UCSD-AML1 (cell line): Measurements from ENCODE around the gene TARDBP.
"Not testable (repeated sequence)": the region's sequence is repeated elsewhere in the genome, so short reads cannot be mapped to it uniquely, and the experiment has no call there.

Experiments
- DNase-seq: peaks from one replicate; lab custom pipeline; 2025; ENCODE audit not compliant: unreplicated experiment; lab: John Stamatoyannopoulos, UW

Gene TARDBP

DNA sequence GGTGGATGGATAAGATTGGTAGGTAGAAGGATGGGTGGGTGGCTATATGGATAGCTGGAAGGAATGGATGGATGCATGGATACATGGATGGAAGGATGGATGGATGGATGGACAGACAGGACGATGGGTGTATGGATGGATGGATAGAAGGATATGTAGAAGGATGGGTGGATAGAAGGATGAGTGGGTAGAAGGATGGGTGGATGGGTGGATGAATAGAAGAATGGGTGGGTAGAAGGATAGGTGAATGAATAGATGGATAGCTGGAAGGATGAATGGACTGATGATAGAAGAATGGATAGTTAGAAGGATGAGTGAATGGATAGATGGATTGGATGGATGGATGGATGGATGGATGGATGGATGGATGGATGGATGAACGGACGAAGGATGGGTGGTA is 29.6 kb downstream of the TARDBP start:
- DNase-seq = no peak

DNA sequence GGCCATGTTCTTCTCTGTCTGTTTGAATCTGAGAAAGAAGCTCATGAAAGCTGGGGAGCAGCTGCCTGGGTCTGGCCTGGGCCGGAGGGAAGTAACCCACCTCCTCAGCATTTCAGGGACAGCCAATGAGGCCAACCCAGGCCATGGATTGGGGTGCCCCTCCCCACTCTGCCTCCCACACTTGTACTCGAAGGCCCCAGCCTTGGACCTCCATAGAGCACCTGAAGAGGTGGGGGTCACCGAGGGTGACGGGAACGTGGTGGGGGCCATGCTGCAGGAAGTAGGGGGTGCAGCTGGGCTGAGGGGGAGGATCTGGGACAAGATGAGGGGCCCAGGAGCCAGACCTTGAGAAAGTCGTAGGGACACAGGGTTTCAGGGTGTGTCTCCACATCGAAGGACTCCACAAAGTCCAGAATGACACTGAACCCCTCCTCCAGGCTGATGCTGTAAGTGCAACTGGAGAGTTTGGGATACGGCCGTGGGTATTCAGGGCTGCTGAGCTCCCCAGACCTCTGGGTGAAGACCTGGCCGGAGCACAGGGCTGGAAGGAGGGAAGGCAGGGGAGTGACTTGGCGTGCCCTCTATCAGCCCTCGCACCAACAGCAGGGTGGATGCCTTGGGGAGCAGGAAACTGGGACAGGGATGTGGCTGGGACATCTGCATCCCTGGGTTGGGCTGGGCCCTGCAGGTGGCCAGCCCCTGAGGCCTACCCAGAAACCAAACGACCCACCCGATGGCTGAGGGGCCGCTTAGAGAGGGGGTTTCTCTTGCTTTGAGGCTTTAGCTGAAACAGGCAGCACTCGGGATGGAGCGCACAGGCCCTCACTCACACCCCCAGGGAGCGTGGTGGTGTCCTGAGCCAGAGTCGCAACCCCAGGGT is 30.8 kb downstream of the TARDBP start:
- DNase-seq = no peak

DNA sequence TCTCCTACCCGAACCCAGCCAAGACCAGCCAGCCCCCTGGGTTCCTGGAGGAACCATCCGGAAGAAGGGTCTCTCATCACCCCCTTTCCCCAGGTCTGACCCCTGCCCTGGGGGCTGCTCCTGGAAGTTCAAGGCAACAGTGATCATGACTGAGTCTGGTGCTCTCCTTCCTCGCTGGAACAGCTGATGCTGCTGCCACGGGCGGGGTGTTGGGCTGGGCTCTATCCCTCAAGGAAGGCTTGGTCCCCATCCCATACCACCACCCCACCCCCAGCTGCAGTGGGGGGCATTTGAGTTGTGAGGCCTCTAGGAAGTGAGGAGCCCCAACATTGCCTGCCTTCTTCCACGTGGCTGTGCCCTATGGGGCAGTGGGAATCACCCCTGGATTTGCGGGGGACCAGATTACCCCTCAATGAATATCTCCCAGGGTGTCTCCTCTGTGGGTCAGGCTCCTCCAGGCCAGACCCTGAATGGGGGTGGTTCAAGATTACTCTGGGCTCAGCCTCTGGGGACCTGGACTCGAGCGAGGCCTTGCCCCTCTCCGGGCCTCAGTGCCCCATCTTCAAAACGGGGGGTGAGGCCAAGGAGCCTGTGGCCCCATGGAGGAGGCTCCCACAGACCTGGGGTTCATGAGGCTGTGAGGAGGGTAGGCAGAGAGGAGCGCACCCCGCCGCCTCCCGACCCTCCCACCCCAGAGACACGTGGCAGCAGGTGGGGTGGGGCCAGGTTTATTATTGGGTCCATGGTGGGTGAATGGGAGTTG is 31.8 kb downstream of the TARDBP start:
- DNase-seq = no peak

DNA sequence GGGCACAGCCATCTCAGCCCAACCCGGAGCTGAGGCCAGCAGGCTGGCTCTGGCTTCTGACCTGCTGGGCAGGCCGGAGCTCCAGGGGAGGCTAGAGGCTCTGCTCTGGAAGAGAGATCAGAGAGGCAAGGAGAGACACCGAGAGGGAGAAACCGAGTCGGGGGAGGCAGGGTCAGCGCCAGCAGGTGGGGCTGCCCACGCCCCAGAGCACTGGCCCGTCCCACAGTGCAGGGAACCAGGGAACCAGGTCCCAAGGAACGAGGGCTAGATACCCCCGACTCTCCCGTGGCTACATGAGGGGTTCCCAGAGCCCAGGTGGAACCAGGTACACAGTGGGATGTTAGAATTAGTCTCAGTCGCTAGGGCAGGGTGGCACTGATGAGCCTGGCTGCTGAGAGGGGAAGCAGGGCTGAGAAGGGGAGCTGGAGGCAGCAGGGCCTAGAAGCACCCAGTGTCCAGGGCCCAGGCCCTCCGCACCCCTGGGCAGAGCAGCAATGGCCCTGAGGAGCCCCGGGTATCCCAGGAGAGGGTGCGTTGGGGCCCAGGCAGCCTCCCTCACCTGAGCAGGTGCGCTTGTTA is 32.5 kb downstream of the TARDBP start:
- DNase-seq = no peak

DNA sequence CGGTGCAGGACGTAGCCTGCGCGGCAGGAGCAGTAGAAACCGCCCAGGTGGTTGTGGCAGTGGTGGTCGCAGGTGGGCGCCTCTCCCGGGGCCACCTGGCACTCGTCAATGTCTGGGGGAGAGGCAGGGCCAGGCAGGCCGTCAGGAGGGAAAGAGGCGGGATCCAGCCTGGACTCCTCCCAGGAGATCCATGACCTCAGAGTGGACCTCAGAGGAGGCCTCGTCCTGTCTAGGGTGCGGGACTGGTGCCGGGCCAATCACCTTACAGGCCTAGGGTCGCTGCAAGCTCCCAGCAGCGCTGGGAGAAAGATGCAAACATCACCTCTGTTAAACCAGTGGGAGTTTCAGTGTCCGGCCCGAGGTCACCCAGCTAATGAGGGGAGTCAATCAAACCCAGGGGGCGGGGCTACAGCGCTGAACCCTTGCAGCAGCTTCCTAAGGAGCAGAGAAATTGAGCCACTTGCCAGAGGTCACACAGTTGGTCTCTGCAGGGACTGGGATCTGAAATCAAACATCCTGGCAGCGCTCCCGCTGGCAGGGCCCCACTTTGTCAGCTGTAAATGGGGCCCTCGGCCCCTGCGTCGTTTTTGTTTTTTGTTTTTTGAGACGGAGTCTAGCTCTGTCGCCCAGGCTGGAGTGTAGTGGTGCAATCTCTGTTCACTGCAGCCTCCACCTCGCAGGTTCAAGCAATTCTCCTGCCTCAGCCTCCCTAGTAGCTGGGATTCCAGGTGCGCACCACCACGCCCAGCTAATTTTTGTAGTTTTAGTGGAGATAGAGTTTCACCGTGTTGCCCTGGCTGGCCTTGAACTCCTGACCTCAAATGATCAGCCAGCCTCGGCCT is 33.2 kb downstream of the TARDBP start:
- no peak for DNase-seq

DNA sequence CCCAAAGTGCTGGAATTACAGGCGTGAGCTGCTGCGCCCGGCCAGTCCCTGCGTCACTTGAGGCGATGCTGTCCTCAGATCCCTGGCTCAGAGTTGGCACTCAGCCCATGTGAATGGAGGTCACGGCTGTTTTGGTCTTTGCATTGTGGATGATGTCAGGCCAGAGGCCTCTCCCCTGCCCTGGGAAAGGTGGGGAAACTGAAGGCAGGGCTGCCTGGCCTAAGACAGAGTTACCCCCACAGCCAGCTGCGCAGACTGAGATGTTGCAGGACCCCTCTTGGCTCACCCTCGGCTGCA is 33.8 kb downstream of the TARDBP start:
- no peak for DNase-seq

DNA sequence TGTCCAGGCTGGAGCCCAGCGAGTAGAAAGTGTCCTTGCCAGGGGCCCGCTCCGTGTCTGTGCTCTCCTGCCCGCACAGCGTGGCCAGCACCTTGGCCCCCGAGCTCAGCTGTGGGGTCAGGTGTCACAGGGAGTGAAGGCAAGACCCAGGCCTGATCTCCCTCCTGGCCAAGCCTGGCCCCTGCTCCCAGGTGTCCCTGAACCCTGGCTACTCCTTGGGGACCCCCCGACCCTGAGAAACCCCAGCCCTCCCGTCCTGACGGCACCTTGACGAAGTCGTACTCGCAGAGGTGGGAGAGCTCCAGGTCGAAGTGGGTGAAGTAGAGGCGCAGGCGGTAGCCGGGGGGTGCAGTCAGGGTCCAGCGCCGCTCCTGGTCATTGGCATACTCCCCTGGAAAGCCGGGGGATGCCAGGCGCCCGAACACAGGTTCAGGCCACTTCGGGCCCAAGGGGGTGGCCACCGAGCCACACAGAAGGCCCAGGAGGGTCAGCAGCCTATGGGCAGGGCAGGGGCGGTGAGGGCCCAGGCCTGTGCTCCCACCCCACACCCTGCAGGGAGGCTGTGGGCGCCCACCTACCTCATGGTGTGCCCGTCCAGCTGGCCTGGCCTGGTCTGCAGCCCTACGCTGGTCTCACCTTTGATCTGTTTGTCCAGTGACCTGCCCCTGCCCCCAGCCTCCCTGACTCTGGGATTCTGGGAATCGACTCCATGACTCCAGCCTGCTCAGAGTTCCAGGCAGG is 34.3 kb downstream of the TARDBP start, which contains the start of gene MASP2:
Gene MASP2 (minus strand): TSS at position 615 of the 741 bp plus-strand sequence. CDS start 32 bp downstream, at position 583.
- DNase-seq = no peak

DNA sequence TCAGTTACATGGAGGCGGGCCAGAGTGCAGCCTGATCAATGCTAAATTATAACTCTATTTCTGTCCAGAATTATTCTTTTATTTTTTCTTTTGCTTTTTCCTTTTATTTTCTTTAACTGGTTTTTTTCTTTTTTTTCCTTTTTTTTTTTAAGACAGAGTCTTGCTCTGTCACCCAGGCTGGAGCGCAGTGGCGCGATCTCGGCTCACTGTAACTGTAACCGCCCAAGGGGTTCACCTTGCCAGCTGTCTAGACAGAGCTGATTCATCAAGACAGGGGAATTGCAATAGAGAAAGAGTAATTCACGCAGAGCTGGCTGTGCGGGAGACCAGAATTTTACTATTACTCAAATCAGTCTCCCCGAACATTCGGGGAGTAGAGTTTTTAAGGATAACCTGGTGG is 38.7 kb downstream of the TARDBP start:
- DNase-seq = not testable (repeated sequence)

DNA sequence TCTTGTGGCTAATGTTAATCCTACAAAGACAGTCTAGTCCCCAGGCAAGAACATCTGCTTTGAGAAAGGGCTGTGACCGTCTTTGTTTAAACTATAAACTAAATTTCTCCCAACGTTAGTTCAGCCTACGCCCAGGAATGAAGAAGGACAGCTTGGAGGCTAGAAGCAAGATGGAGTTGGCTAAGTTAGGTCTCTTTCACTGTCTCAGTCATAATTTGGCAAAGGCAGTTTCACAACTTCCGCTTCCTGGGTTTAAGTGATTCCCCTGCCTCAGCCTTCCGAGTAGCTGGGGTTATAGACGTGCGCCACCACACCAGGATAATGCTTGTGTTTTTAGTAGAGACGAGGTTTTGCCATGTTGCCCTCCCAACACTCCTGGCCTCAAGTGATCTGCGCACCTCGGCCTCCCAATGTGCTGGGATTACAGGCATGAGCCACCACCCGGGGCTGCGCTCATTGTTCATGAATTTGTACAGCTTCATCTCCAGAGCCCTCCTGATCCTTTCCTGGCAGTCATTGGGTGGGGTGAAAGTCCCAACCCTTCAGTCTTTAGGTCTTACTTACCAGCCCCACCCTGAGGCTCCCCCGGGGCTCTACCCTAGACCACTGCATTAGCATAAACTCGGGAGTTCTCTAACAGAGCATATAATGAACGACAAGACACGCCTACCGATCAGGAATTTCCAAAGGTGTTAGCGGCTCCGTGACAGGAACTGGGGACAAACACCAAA is 39.5 kb downstream of the TARDBP start:
- no peak for DNase-seq

DNA sequence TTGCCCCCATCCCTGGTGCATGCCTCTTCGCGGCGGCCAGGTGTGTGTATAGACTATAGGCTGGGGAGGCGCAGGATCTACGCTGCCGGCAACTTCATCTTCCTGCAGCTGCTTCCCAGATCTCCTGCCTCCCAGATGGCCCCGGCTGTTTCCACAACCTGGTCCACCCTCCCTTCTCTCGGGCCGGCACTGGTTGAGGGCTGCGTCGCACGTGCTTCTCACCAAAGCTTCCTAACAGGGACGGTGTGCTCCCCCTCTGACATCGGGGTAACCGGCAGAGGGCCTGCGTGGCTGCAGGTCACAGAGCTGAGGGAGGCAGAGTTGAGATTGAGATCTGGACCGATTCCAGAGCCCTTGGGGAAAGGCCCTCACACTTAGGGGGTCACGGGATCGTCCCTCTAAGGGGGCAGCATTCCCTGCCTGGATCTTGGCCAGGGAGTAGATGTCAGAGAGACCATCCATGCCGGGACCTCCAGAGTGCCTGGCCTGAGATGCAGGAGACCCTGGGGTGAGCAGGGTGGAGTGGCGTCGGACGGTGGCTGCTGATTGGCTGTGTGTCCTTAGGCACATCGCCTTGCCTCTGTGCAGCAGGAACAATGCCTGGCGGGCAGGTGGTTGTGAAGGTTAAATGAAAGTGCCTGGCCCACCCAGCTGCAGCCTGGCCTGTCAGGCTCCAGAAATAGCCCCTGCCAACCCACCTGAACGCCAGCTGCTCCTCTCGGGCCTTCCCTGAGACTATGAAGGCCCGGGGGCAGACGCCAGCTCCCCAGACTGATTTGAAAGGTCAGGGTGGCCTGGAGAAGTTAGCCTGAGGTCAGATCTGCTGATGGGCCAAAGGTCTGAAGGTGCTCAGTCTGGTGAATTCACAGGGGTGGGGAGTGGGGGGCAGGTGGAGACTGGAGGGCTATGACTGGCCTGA is 40.6 kb downstream of the TARDBP start:
- no peak for DNase-seq

DNA sequence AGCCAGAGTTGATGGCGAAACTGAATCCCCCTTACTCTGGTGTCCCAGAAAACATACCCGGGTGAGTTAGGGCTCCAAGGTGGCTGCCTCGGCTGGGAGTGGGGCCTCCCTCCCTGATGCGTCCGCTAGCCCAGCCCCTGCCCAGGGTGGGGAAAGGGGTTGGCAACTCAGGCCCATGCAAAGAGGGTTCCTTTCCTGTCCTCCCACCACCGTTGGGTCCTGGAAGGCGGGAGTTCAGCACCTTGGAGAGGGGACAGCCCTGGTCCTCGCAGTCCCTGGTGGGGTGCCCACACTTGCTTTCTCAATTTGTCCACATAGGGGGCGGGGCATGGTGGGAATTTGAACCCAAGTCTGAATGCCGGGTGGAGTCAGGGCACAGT is 41.3 kb downstream of the TARDBP start:
- DNase-seq = no peak

DNA sequence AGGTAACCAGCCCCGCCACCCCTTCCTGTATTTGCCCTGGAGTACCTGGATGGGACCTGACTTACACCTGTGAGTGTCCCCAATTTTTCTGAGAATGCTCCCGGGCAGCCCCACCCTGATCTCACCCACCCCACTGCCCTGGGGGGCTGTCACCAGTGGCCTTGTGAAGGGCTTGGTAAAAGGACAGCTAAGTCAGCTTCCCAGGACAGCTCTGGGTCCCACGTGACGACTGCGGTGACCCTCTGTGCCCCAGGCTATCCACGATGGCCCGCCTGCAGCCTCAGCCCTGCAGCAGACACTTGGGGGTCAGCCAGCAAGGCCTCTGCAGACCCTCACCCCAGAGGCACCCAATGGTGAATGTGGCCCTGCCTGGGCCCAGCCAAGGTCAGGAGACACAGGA is 41.7 kb downstream of the TARDBP start:
- no peak for DNase-seq

DNA sequence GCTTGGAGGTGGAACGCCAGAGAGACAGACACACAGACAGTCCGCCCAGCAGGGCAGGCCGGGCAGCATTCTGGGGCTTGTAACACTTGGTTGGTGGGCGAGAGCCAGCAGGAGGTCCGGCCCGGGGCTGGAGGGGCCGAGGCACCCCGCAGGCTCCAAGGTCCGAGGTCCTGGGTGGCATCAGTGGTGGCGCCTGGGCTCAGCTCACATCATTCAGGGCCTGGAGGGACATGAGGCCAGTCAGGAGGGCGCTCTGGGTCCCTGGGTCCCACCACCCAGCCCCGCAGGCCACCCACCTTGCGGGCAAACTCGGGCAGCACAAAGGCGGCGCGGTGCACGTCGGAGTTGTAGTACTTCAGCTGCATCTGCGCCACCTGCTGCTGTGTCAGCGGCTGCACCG is 42.2 kb downstream of the TARDBP start:
- DNase-seq = no peak

DNA sequence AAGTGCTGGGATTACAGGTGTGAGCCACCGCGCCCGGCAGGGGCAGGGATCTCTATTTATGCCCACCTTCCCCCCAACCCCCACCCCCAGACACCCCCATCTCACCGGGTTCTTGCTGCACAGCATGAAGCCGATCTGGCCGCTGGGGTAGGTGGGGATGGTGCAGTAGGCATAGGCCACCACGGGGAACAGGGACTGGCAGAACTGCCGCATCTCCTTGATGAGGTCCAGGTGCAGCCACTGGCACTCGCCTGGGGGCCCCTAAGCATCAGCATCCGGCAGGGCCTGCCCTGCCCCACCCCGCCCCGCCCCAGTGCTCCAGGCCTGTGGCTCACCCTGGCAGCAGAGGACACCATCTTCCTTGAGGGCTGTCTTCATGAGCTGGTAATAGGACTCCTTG is 43.2 kb downstream of the TARDBP start:
- no peak for DNase-seq

DNA sequence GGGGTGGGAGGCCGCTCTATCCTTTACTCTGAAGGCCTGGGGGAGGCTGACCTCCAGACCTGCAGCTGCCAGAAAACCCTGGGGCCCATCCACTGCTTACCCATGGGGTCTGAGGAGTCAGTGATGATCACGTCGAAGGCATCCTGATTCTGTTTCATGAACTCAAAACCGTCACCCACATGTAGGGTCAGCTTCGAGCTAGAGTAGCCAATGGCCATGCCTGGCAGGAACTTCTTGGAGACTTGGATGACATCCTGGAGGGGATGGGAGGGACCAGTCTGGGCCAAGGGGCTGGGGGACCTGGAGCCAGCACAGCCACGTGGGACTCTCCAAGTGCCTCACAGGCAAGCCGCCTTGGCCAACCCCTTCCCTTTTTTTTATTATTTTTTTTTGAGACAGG is 44.0 kb downstream of the TARDBP start:
- DNase-seq = no peak

DNA sequence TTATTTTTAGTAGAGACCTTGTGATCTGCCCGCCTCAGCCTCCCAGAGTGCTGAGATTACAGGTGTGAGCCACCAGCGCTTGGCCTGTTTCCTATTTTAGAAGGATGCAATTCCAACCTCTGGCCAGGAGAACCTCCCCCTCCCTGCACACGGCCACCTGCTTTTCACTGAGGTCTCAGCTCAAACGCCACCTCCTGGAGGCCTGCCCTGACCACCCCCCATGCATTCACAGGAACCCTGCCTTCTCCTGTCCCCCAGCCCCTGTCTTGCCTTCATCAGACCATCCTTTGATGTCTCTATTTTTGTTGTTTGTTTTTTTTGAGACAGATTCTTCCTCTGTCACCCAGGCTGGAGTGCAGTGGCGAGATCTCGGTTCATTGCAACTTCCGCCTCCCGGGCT is 45.0 kb downstream of the TARDBP start:
- no peak for DNase-seq

DNA sequence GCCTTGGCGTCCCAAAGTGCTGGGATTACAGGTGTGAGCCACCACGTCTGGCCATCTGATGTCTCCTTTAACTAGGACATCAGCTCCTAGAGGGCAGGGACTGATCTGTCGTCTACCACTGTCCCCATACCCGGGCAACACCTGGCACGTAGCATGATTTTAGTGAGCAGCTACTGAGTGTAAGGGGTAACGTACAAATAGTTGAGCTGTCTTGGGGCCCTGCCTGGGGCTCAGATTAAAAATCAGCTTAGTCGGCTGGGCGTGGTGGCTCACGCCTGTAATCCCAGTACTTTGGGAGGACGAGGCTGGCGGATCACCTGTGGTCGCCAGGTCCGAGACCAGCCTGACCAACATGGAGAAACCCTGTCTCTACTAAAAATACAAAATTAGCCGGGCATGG is 45.6 kb downstream of the TARDBP start:
- DNase-seq = no peak

DNA sequence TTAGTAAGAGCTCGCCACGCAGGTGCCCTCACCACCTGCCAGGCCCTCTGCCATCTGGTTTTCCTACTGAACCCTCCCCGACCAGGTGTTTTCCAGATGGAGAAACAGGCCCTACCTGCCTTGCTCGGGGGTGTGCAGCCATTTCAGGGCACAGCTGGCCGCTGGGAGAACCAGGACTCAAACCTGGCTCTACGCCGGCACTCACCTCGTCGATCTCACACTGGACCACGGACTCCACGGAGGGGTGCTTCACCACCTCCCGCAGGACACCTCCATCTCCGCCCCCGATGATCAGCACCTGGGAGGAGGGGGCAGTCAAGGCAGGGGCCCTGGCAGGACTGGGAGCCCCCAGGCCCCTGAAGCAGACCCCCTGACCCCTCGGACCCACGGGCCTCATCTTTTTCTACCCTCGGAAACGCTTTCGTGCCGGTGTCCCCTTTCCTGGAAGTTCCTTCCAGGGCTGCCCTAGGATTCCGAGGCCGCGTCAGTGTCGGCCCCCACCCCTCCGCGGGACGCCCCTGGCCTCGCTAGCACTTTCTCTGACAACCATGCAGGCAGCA is 46.2 kb downstream of the TARDBP start:
- DNase-seq = no peak
